ENCODE data around the gene GRK5.
"Not testable (repeated sequence)": the region's sequence is repeated elsewhere in the genome, so short reads cannot be mapped to it uniquely, and the experiment has no call there.

GRK5 gene

DNA sequence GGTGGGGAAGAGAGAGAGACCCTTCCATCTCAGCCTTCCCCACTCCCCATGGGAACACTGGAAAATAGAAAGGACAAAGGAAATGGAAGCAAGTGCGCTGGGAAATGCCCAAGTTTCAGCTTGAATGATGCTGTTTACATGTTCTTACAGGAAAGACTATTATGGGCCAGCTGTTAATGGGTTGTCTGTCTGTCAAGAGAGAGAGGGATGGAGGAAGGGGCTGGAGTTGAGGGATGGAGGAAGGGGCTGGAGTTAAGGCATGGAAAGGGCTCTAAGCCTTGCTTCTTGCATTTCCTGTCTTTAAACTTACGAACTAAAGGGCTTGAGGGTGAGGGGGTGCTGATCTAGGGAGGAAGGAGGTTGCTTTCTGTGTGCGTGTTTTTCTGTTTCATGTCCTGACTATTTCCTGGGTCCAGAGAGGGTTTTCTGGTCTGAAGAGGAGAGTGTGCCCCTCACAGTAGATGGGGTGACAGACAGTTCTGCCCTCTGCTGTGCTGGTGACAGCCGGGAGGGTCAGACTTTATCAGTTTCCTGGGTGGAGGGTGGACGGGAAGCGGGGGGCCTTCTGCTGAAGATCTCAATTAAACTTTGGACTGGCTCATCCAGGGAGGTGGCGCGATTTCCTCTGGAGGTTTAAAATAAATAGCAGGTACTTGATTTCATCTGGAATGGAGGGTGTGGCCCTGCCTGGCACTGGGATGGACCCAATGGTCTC is 30.5 kb downstream of the GRK5 start:
- H3K9ac ChIP-seq (ENCODE audit: low read depth, low read length): no peak overlapping the region
- H3K36me3 ChIP-seq (ENCODE audit: insufficient read depth, low read length): no peaks in the 10 kb centered on the region
- no peaks in the 10 kb centered on the region for H3K27me3 ChIP-seq (ENCODE audit: insufficient read depth, low read length, poor library complexity)
- H3K4me2 ChIP-seq (ENCODE audit: insufficient read depth, low read length): no peak overlapping the region
- peaks cover 3% of the 10 kb centered on the region for H3K79me2 ChIP-seq (ENCODE audit: insufficient read depth, low read length)
- H3K27ac ChIP-seq (ENCODE audit: low read length): no peak overlapping the region
- peaks cover 12% of the 10 kb centered on the region for H3K4me1 ChIP-seq (ENCODE audit: insufficient read depth, low read length)
- DNase-seq (no peak), ATAC-seq (ENCODE audit: insufficient read depth, low read depth) (peak; percentile 74)
- no peak overlapping the region for H3K4me3 ChIP-seq (ENCODE audit: low read depth in 1 of 2, low read length in 2 of 2)
- TF ChIP-seq, protein P1, sequence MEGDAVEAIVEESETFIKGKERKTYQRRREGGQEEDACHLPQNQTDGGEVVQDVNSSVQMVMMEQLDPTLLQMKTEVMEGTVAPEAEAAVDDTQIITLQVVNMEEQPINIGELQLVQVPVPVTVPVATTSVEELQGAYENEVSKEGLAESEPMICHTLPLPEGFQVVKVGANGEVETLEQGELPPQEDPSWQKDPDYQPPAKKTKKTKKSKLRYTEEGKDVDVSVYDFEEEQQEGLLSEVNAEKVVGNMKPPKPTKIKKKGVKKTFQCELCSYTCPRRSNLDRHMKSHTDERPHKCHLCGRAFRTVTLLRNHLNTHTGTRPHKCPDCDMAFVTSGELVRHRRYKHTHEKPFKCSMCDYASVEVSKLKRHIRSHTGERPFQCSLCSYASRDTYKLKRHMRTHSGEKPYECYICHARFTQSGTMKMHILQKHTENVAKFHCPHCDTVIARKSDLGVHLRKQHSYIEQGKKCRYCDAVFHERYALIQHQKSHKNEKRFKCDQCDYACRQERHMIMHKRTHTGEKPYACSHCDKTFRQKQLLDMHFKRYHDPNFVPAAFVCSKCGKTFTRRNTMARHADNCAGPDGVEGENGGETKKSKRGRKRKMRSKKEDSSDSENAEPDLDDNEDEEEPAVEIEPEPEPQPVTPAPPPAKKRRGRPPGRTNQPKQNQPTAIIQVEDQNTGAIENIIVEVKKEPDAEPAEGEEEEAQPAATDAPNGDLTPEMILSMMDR (IDR thresholded peaks at IDR 0.05; ENCODE audit: borderline replicate concordance, extremely low read depth, low read length, poor library complexity, severe bottlenecking): no peak
- no peak for TF ChIP-seq EZH2 (IDR thresholded peaks at IDR 0.05; ENCODE audit: borderline replicate concordance, low read depth, low read length, severe bottlenecking)
- H3K9me3 ChIP-seq (ENCODE audit: insufficient read depth, low read length, severe bottlenecking): no peaks in the 10 kb centered on the region
- no peak overlapping the region for H2AFZ ChIP-seq (ENCODE audit: low read depth, low read length)
- peaks cover 13% of the 10 kb centered on the region; the same call in 1 of the 2 replicates for H4K20me1 ChIP-seq (ENCODE audit: insufficient read depth, low read length)

DNA sequence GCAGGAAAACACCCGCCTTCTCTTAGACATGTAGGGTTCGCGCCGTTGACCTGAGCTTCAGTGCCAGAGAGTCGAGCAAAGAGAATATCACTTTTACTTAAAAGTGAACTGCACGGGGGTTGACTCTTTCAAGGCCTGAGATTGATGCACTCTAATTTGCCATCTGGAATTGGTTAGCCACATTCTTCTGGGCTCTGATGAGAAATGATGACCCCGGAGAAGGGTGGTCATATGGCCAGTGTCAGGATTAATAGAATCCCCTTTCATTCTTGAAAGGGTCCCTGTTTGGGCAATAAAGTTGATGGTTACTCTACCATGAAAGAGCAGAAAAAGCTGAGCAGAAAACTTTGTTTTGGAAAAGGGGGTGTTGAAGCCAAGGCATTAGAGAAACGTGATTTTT is 31.2 kb downstream of the GRK5 start:
- Histone ChIP-seq H3K27me3 (ENCODE audit: insufficient read depth, low read length, poor library complexity) (no peaks in the 10 kb centered on the region), H3K79me2 (ENCODE audit: insufficient read depth, low read length) (peaks cover 3% of the 10 kb centered on the region), H3K4me2 (ENCODE audit: insufficient read depth, low read length) (no peak overlapping the region), H4K20me1 (ENCODE audit: insufficient read depth, low read length) (peaks cover 13% of the 10 kb centered on the region; the same call in 1 of the 2 replicates), H3K9me3 (ENCODE audit: insufficient read depth, low read length, severe bottlenecking) (no peaks in the 10 kb centered on the region), H2AFZ (ENCODE audit: low read depth, low read length) (no peak overlapping the region), H3K4me3 (ENCODE audit: low read depth in 1 of 2, low read length in 2 of 2) (no peak overlapping the region), H3K27ac (ENCODE audit: low read length) (no peak overlapping the region), H3K9ac (ENCODE audit: low read depth, low read length) (no peak overlapping the region), H3K36me3 (ENCODE audit: insufficient read depth, low read length) (no peaks in the 10 kb centered on the region), H3K4me1 (ENCODE audit: insufficient read depth, low read length) (peaks cover 12% of the 10 kb centered on the region)
- TF ChIP-seq, protein P1 (IDR thresholded peaks at IDR 0.05; ENCODE audit: borderline replicate concordance, extremely low read depth, low read length, poor library complexity, severe bottlenecking): no peak
- no peak for TF ChIP-seq EZH2 (IDR thresholded peaks at IDR 0.05; ENCODE audit: borderline replicate concordance, low read depth, low read length, severe bottlenecking)
- ATAC-seq (ENCODE audit: insufficient read depth, low read depth) (no peak), DNase-seq (no peak)

- H3K4me3 ChIP-seq (ENCODE audit: low read depth in 1 of 2, low read length in 2 of 2); H3K36me3 ChIP-seq (ENCODE audit: insufficient read depth, low read length); H3K27me3 ChIP-seq (ENCODE audit: insufficient read depth, low read length, poor library complexity); H3K9ac ChIP-seq (ENCODE audit: low read depth, low read length); H3K4me2 ChIP-seq (ENCODE audit: insufficient read depth, low read length); DNase-seq; ATAC-seq (ENCODE audit: insufficient read depth, low read depth); H2AFZ ChIP-seq (ENCODE audit: low read depth, low read length); H3K9me3 ChIP-seq (ENCODE audit: insufficient read depth, low read length, severe bottlenecking); H3K79me2 ChIP-seq (ENCODE audit: insufficient read depth, low read length); H3K27ac ChIP-seq (ENCODE audit: low read length): not testable (repeated sequence)
- peaks cover 13% of the 10 kb centered on the region; the same call in 1 of the 2 replicates for H4K20me1 ChIP-seq (ENCODE audit: insufficient read depth, low read length)
- H3K4me1 ChIP-seq (ENCODE audit: insufficient read depth, low read length): peaks cover 12% of the 10 kb centered on the region
Observed at GRCh38 chr10:119239015-119239414, 31.6 kb downstream of the GRK5 start.

DNA sequence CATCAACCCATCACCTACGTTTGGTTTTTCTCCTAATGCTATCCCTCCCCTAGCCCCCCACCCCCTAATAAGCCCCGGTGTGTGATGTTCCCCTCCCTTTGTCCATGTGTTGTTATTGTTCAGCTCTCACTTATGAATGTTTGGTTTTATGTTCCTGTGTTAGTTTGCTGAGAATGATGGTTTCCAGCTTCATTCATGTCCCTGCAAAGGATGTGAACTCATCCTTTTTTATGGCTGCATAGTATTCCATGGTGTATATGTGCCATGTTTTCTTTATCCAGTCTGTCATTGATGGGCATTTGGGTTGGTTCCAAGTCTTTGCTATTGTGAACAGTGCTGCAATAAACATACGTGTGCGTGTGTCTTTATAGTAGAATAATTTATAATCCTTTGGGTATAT is 32.3 kb downstream of the GRK5 start:
- Histone ChIP-seq H3K4me1 (ENCODE audit: insufficient read depth, low read length) (peaks cover 12% of the 10 kb centered on the region), H4K20me1 (ENCODE audit: insufficient read depth, low read length) (peaks cover 13% of the 10 kb centered on the region; the same call in 1 of the 2 replicates)
- ATAC-seq (ENCODE audit: insufficient read depth, low read depth); H3K9ac ChIP-seq (ENCODE audit: low read depth, low read length); H3K4me2 ChIP-seq (ENCODE audit: insufficient read depth, low read length); H3K4me3 ChIP-seq (ENCODE audit: low read depth in 1 of 2, low read length in 2 of 2); DNase-seq; H2AFZ ChIP-seq (ENCODE audit: low read depth, low read length); H3K9me3 ChIP-seq (ENCODE audit: insufficient read depth, low read length, severe bottlenecking); H3K27ac ChIP-seq (ENCODE audit: low read length); H3K79me2 ChIP-seq (ENCODE audit: insufficient read depth, low read length); H3K36me3 ChIP-seq (ENCODE audit: insufficient read depth, low read length); H3K27me3 ChIP-seq (ENCODE audit: insufficient read depth, low read length, poor library complexity): not testable (repeated sequence)
